T-helper 1 cell treated with Interleukin-12 subunit alpha and Interleukin-12 subunit beta and Interleukin-4 antibody, amounts not matched to agents 30 μg/mL and 1 μg/mL, for 36 hours (primary cell): ENCODE measurements around the gene DTNB.
A peak's percentile ranks its signal among the peaks of the same experiment; 100 is the strongest.

Source experiments
- H3K27ac Mint-ChIP-seq: one replicate; pipeline ENCODE4 v1.8.0; 2021; ENCODE audit warnings: mild to moderate bottlenecking, mixed read lengths
- H3K27me3 Mint-ChIP-seq: one replicate; pipeline ENCODE4 v1.8.0; 2021; ENCODE audit warnings: low read depth, mixed read lengths
- H3K36me3 Mint-ChIP-seq: one replicate; pipeline ENCODE4 v1.8.0; 2021; ENCODE audit warnings: low read depth, mixed read lengths
- H3K4me1 Mint-ChIP-seq: one replicate; pipeline ENCODE4 v1.8.0; 2021; ENCODE audit warnings: low read depth, mixed read lengths
- H3K4me3 Mint-ChIP-seq: one replicate; pipeline ENCODE4 v1.8.0; 2021; ENCODE audit warnings: mild to moderate bottlenecking, moderate library complexity, mixed read lengths
- H3K9me3 Mint-ChIP-seq: one replicate; pipeline ENCODE4 v1.8.0; 2021; ENCODE audit warnings: mixed read lengths

The DTNB gene

GRCh38 chr2:25387876-25388449 is 285.4 kb downstream of the DTNB start:
- Mint-ChIP-seq H3K36me3 (peaks cover 24% of the 10 kb centered on the region), H3K27me3 (no peaks in the 10 kb centered on the region), H3K9me3 (peaks cover 3% of the 10 kb centered on the region), H3K4me1 (peaks cover 29% of the 10 kb centered on the region), H3K27ac (peak overlapping the region; percentile 77), H3K4me3 (peak overlapping the region; percentile 43)

GRCh38 chr2:25386971-25387875 is 286.2 kb downstream of the DTNB start:
- peaks cover 21% of the 10 kb centered on the region for H3K36me3 Mint-ChIP-seq
- H3K9me3 Mint-ChIP-seq = peaks cover 3% of the 10 kb centered on the region
- no peaks in the 10 kb centered on the region for H3K27me3 Mint-ChIP-seq
- H3K27ac Mint-ChIP-seq = peak overlapping the region; percentile 65
- H3K4me1 Mint-ChIP-seq = peaks cover 30% of the 10 kb centered on the region
- no peak overlapping the region for H3K4me3 Mint-ChIP-seq

GRCh38 chr2:25385910-25386309 is 287.5 kb downstream of the DTNB start:
- Mint-ChIP-seq H3K36me3 (peaks cover 20% of the 10 kb centered on the region), H3K27me3 (no peaks in the 10 kb centered on the region), H3K4me3 (no peak overlapping the region), H3K9me3 (no peaks in the 10 kb centered on the region), H3K4me1 (peaks cover 30% of the 10 kb centered on the region), H3K27ac (no peak overlapping the region)

GRCh38 chr2:25383806-25384205 is 289.6 kb downstream of the DTNB start:
- Mint-ChIP-seq H3K27me3 (no peaks in the 10 kb centered on the region), H3K4me1 (peaks cover 35% of the 10 kb centered on the region), H3K9me3 (no peaks in the 10 kb centered on the region), H3K4me3 (no peak overlapping the region), H3K27ac (no peak overlapping the region), H3K36me3 (peaks cover 17% of the 10 kb centered on the region)

- H3K27ac Mint-ChIP-seq = no peak overlapping the region
- H3K4me3 Mint-ChIP-seq = no peak overlapping the region
- H3K4me1 Mint-ChIP-seq = peaks cover 32% of the 10 kb centered on the region
- H3K9me3 Mint-ChIP-seq = no peaks in the 10 kb centered on the region
- H3K27me3 Mint-ChIP-seq = no peaks in the 10 kb centered on the region
- H3K36me3 Mint-ChIP-seq = peaks cover 7% of the 10 kb centered on the region
Observed at GRCh38 chr2:25381502-25381901, 291.9 kb downstream of the DTNB start.

GRCh38 chr2:25380586-25381375 is 292.6 kb downstream of the DTNB start:
- Mint-ChIP-seq H3K27ac (no peak overlapping the region), H3K36me3 (peaks cover 4% of the 10 kb centered on the region), H3K9me3 (no peaks in the 10 kb centered on the region), H3K27me3 (no peaks in the 10 kb centered on the region), H3K4me1 (peaks cover 36% of the 10 kb centered on the region), H3K4me3 (no peak overlapping the region)

GRCh38 chr2:25380023-25380422 is 293.4 kb downstream of the DTNB start:
- H3K4me3 Mint-ChIP-seq = no peak overlapping the region
- H3K4me1 Mint-ChIP-seq = peaks cover 36% of the 10 kb centered on the region
- no peaks in the 10 kb centered on the region for H3K27me3 Mint-ChIP-seq
- H3K9me3 Mint-ChIP-seq = no peaks in the 10 kb centered on the region
- H3K36me3 Mint-ChIP-seq = peaks cover 4% of the 10 kb centered on the region
- no peak overlapping the region for H3K27ac Mint-ChIP-seq

GRCh38 chr2:25379535-25379934 is 293.8 kb downstream of the DTNB start:
- Mint-ChIP-seq H3K4me1 (peaks cover 36% of the 10 kb centered on the region), H3K9me3 (no peaks in the 10 kb centered on the region), H3K4me3 (no peak overlapping the region), H3K27ac (no peak overlapping the region), H3K27me3 (no peaks in the 10 kb centered on the region), H3K36me3 (peaks cover 4% of the 10 kb centered on the region)

- no peak overlapping the region for H3K27ac Mint-ChIP-seq
- no peaks in the 10 kb centered on the region for H3K27me3 Mint-ChIP-seq
- H3K9me3 Mint-ChIP-seq = no peaks in the 10 kb centered on the region
- peaks cover 4% of the 10 kb centered on the region for H3K36me3 Mint-ChIP-seq
- no peak overlapping the region for H3K4me3 Mint-ChIP-seq
- peaks cover 36% of the 10 kb centered on the region for H3K4me1 Mint-ChIP-seq
Observed at GRCh38 chr2:25378731-25379490, 294.5 kb downstream of the DTNB start.

- Mint-ChIP-seq H3K27ac (peak overlapping the region; percentile 94), H3K9me3 (no peaks in the 10 kb centered on the region), H3K27me3 (no peaks in the 10 kb centered on the region), H3K36me3 (peaks cover 4% of the 10 kb centered on the region), H3K4me3 (peak overlapping the region; percentile 45), H3K4me1 (peaks cover 36% of the 10 kb centered on the region)
Observed at GRCh38 chr2:25377822-25378421, 295.5 kb downstream of the DTNB start.

GRCh38 chr2:25376750-25377621 is 296.4 kb downstream of the DTNB start:
- Mint-ChIP-seq H3K27me3 (no peaks in the 10 kb centered on the region), H3K27ac (peak overlapping the region; percentile 94), H3K4me3 (peak overlapping the region; percentile 45), H3K9me3 (no peaks in the 10 kb centered on the region), H3K4me1 (peaks cover 33% of the 10 kb centered on the region), H3K36me3 (peaks cover 2% of the 10 kb centered on the region)

GRCh38 chr2:25375989-25376545 is 297.3 kb downstream of the DTNB start:
- H3K36me3 Mint-ChIP-seq = peaks cover 2% of the 10 kb centered on the region
- no peaks in the 10 kb centered on the region for H3K9me3 Mint-ChIP-seq
- H3K27me3 Mint-ChIP-seq = no peaks in the 10 kb centered on the region
- peak overlapping the region; percentile 76 for H3K27ac Mint-ChIP-seq
- peaks cover 32% of the 10 kb centered on the region for H3K4me1 Mint-ChIP-seq
- H3K4me3 Mint-ChIP-seq = peak overlapping the region; percentile 59
